ENCODE measurements around the gene ASIC3. TPM values are rescaled to one million over a fixed set of nuclear protein-coding genes. Genes with fewer than 3 reads are reported as not detected.

Gene ASIC3
- total RNA-seq, 2 donors from 2014 or later = 1.1 to 1.2 TPM

DNA sequence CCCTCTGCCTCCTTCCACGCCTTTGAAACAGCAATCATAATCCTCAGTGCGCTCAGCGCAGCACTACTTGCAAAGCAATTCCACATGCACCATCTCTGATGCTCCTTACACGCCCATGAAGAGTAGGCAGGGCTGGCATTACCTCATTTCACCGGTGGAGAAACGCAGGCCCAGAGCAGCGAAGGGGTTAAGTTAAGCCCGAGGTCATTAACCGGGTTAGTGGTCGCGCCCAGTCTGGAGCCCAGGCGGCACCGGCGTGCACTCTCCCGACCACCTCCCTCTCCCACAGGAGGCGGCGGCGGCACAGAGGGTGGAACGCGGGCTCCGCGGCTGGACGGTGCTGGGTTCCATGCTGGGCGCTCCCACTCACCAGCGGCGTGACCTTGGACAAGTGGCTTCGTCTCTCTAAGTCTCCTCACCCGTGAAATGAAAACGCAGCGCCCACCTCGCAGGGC lies 31.8 kb downstream of the ASIC3 start:
- Histone ChIP-seq H3K36me3 (peaks cover 17% of the 10 kb centered on the region), H3K9me3 (no peaks in the 10 kb centered on the region), H3K4me3 (peak overlapping the region; percentile 68 to 80), H3K4me1 (peaks cover 0 to 72% of the 10 kb centered on the region in 2 donors), H3K27me3 (no peaks in the 10 kb centered on the region), H3K27ac (peak overlapping the region; percentile 95 to 96)
- no peak for DNase-seq (ENCODE audit: low spot score)
- TF ChIP-seq, protein P1, sequence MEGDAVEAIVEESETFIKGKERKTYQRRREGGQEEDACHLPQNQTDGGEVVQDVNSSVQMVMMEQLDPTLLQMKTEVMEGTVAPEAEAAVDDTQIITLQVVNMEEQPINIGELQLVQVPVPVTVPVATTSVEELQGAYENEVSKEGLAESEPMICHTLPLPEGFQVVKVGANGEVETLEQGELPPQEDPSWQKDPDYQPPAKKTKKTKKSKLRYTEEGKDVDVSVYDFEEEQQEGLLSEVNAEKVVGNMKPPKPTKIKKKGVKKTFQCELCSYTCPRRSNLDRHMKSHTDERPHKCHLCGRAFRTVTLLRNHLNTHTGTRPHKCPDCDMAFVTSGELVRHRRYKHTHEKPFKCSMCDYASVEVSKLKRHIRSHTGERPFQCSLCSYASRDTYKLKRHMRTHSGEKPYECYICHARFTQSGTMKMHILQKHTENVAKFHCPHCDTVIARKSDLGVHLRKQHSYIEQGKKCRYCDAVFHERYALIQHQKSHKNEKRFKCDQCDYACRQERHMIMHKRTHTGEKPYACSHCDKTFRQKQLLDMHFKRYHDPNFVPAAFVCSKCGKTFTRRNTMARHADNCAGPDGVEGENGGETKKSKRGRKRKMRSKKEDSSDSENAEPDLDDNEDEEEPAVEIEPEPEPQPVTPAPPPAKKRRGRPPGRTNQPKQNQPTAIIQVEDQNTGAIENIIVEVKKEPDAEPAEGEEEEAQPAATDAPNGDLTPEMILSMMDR (IDR thresholded peaks at IDR 0.05) = no peak

DNA sequence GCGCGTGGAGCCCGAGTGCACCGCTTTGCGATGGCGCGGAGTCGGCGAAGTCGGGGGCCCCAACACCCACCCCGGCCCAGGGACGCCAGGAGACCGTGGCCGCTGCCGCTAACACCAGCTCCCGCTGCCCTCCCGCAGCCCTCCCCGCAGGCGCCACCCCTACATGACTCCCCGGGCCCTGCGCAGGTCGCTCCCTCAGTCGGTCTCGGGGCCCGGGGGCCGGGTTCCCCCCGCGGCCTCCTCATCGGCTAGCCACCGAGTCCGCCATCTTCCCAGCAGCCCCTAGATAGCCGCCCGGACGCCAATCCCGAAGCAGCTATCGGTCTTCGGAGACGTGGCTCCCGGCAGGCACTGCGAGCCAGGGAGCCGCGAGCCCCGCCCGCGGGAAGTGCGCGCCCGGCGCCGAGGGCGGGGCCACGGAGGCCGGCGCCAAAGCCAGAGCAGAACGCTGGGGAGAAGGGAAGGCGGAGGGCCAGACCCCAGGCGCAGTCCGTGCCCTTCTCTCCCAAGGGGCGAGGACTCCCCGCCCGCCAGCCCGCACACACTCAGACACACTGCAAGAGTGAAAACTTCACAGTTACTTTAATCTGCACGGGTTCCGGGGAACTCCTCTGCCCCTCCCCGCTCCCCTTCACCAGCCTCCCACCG lies 32.3 kb downstream of the ASIC3 start, which contains the start of gene FASTK:
Gene FASTK (minus strand): TSS at position 288 of the 648 bp plus-strand sequence. CDS start 43 bp downstream, at position 245.
- Histone ChIP-seq H3K27me3 (no peaks in the 10 kb centered on the region), H3K36me3 (peaks cover 11% of the 10 kb centered on the region), H3K27ac (peak within 1 kb of the TSS; percentile 95 to 96), H3K4me1 (peaks cover 0 to 77% of the 10 kb centered on the region in 2 donors), H3K4me3 (peak within 1 kb of the TSS; percentile 68 to 80), H3K9me3 (no peaks in the 10 kb centered on the region)
- TF ChIP-seq, protein P1 (IDR thresholded peaks at IDR 0.05) = no peak
- peak; percentile 90 for DNase-seq (ENCODE audit: low spot score)

DNA sequence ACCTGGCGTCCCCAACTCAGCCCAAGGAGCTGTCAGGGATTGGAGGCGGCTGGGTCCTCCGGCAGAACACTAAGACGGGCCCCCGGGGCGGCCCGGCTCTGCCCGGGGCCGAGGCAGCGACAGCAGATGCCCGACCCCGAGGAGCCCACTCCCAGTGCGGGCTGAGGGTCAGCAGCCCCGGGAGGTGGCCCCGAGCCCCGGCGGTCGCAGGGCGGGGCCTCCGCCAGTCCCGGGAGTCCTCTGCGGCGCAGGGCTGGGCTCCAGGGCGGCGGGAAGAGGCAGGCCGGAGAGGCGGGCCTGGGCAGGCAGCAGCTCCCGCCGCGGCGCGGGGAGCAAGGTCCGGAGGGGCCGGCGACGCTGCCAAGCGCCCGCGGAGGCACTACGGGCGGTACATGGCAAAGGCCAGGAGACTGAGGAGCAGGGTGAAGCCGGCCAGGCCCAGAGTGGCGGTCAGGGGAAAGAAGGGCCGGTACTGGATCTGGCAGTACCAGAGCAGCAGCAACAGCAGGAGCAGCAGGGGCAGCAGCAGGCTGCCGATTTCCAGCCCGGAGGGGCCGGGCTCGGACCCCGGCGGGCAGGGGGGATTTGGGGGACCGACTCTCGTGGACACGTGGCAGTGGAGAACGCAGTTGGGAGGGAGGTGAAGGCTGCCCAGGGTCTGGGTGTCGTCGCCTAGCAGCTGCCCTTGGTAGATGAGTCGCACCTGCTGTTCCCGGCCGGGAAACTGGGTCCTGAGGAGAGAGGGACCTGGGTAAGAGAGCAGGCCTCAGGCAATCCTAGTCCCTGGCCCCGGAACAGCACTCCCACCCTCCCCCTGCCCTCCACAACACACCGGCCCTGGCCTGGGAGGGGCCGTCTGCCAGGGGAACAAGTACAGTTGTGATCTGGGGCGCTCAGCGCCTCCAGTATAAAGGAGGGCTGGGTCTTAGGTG lies 33.1 kb downstream of the ASIC3 start:
- H3K9me3 ChIP-seq = no peaks in the 10 kb centered on the region
- DNase-seq (ENCODE audit: low spot score) = no peak
- peak overlapping the region; percentile 68 to 80 for H3K4me3 ChIP-seq

DNA sequence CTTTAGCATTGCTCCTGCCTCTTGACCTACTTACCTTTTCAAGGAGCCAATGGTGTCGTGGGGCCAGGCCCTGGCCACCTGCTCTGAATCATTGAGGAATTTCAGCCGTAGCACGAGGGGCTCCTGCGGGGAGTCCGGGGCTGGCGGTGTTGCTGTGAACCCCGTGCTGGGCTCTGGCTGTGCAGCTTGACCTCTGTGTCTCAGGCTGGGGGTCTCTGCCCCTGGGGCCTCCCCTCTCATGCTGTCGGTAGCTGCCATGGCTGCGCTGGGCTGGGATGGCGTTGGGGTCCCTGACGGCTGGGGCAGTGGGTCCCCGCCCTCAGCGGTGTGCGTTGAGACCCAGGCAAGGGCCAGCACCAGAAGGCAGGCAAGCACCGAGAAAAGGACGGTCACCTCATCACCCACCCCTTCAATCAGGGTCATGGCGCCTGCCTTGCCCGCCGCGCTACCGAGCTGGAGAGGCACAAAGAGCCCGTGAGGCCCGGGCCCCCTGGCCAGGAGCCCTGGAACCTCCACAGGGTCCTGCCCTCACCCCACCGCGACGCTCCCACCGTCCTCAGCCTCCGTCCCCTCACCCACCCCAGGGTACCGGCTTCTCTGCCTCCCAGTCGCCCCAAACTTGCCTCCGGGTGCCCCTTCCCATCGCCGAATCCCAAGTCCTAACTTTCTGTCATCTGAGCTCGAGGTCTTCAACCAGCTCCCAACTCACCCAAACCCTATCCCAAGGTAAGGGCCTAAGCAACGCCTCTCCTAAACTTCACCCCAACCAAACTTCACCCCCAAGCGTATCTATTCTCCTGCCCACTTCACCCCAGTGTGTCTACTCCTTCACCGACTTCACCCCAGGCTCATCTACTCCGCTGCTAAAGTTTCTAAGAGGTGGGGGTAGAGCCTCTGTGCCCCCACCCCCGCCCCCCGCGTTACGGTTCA lies 34.1 kb downstream of the ASIC3 start:
- H3K9me3 ChIP-seq = no peaks in the 10 kb centered on the region
- no peaks in the 10 kb centered on the region for H3K27me3 ChIP-seq
- no peak for DNase-seq (ENCODE audit: low spot score)
- peak overlapping the region; percentile 81 to 98 for H3K4me3 ChIP-seq
- peaks cover 0 to 69% of the 10 kb centered on the region in 2 donors for H3K4me1 ChIP-seq
- H3K27ac ChIP-seq = peak overlapping the region; percentile 95 to 96
- TF ChIP-seq, protein P1 (IDR thresholded peaks at IDR 0.05) = no peak
- no peaks in the 10 kb centered on the region for H3K36me3 ChIP-seq

More for the DNA sequence above, 33.1 kb downstream of the ASIC3 start:
- Histone ChIP-seq H3K27me3 (no peaks in the 10 kb centered on the region), H3K36me3 (peaks cover 6% of the 10 kb centered on the region), H3K27ac (peak overlapping the region; percentile 95 to 96), H3K4me1 (peaks cover 0 to 78% of the 10 kb centered on the region in 2 donors)
- TF ChIP-seq, protein P1 (IDR thresholded peaks at IDR 0.05) = no peak

Data from right atrium auricular region (tissue), 2 donors.